Retinal pigment epithelial cell (primary cell): ENCODE data around the gene MLST8.

Source experiments
- DNase-seq: peaks from one replicate; pipeline ENCODE4 v3.0.0-alpha.2; 2010; ENCODE audit warnings: low read depth
- H3K4me3 ChIP-seq: 2 replicates; pipeline ENCODE4 v1.5.1; 2011; ENCODE audit warnings: mild to moderate bottlenecking, low read length, control low read depth, moderate library complexity
- CTCF ChIP-seq: conservative IDR thresholded peaks from 2 replicates; pipeline ENCODE4 v1.5.1; 2011; ENCODE audit warnings: low read depth, low read length, control low read depth, inconsistent platforms

MLST8 gene

DNA sequence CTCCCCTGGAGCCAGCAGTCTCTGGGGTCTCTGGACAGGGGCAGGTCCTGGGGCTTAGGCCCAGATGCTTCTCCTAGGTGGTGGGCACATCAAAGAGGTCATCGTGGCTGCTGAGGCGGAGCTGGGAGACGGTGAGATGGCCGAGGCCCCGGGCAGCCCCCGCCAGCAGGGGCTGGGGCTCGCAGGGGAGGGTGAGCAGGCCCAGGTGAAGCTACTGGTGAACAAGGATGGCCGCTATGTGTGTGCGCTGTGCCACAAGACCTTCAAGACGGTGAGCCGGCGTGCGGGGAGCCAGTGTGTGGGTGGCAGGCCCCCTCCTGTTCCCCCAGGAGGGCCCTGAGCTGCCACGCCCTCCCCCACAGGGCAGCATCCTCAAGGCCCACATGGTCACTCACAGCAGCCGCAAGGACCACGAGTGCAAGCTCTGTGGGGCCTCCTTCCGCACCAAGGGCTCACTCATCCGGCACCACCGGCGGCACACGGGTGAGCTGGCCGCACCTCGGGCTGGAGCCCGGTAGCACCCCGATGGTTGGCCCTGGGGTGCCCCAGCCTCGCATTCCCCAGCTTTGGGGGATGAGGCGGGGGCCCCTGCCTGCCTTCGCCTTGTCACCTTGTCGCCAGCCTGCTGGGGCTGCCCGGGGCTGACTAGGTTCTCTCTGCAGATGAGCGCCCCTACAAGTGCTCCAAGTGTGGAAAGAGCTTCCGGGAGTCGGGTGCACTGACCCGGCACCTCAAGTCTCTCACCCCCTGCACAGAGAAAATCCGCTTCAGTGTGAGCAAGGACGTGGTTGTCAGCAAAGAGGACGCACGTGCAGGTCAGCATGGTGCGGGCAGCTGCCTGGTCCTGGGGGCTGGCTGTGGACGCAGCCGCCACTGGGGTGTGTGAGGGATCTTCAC is 27.1 kb downstream of the MLST8 start:
- no peak for DNase-seq
- H3K4me3 ChIP-seq: no peak overlapping the region
- TF ChIP-seq CTCF: no peak

- H3K4me3 ChIP-seq: no peak overlapping the region
- DNase-seq: no peak
- TF ChIP-seq CTCF: no peak
Measured at GRCh38 chr16:2233046-2233775, 28.0 kb downstream of the MLST8 start.

- no peak for DNase-seq
- TF ChIP-seq CTCF: no peak
- H3K4me3 ChIP-seq: no peak overlapping the region
Measured at GRCh38 chr16:2233872-2234812, 28.9 kb downstream of the MLST8 start.

DNA sequence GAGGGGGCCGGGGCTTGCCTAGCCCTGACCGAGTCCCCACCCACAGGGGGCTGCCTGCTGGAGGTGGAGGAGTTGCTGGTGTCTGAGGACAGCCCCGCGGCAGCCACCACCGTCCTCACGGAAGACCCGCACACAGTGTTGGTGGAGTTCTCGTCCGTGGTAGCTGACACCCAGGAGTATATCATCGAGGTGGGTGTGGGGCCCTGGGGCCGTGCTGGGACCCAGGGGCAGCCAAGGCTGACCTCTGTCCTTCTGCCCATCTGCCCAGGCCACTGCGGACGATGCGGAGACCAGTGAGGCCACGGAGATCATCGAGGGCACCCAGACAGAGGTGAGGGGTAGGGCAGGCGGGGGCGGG is 29.5 kb downstream of the MLST8 start:
- no peak overlapping the region for H3K4me3 ChIP-seq
- no peak for DNase-seq
- TF ChIP-seq CTCF: no peak

DNA sequence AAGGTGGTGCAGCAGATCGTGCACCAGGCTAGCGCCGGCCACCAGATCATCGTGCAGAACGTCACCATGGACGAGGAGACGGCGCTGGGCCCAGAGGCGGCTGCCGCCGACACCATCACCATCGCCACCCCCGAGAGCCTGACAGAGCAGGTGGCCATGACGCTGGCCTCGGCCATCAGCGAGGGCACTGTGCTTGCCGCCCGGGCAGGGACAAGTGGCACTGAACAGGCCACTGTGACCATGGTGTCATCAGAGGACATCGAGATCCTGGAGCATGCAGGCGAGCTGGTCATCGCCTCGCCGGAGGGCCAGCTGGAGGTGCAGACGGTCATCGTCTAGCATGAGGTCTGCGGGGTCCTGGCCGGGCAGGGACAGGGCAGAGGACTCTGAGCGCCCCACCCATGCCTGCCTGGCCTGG is 30.0 kb downstream of the MLST8 start:
- no peak overlapping the region for H3K4me3 ChIP-seq

More for the DNA sequence above, 30.0 kb downstream of the MLST8 start:
- DNase-seq: no peak
- no peak for TF ChIP-seq CTCF
